SK-N-SH (cell line): ENCODE data around the gene FAM107B. TPM values are rescaled to one million over a fixed set of nuclear protein-coding genes. Genes with fewer than 3 reads are reported as not detected.

ENCODE experiments used
- CTCF ChIA-PET: fragments of 300-600, 350-600 bp; formaldehyde crosslinking; extraction: SDS; loops from one replicate; lab custom pipeline; 2021; lab: Yijun Ruan, JAX
- POLR2A ChIA-PET: fragments of 350-600 bp; sonication (Branson Sonifier 250); formaldehyde crosslinking; extraction: SDS; loops from one replicate; lab custom pipeline; 2020; ENCODE audit warnings: antibody characterized with exemption, inconsistent platforms; lab: Yijun Ruan, JAX
- DNase-seq: peaks from one replicate; pipeline ENCODE4 v3.0.0; 2012
- H2AFZ ChIP-seq: fragments of 200-600 bp; sonication (generic); 2 replicates; pipeline ENCODE4 v1.8.1; 2016; ENCODE audit warnings: antibody characterized with exemption, mild to moderate bottlenecking, low read depth
- H3F3A ChIP-seq: fragments of 200-600 bp; sonication (generic); replicated peaks from 2 replicates; pipeline ENCODE3; 2016; ENCODE audit warnings: antibody characterized with exemption, mild to moderate bottlenecking; ENCODE audit not compliant: insufficient read depth
- H3K27ac ChIP-seq, 2 experiments: fragments of 200-500 bp in 1 of 2; fragments of 200-600 bp in 1 of 2; sonication (Bioruptor generic) in 1 of 2; sonication (generic), shearing (Covaris generic) in 1 of 2; 2 replicates each; pipeline versions ENCODE4 v1.5.1 to v1.6.1; 2014 to 2016; ENCODE audit warnings: low read depth in 2 of 2, inconsistent platforms in 1 of 2, low read length in 1 of 2, mild to moderate bottlenecking in 1 of 2, mixed read lengths in 1 of 2
- H3K27me3 ChIP-seq: fragments of 200-600 bp; sonication (generic), shearing (Covaris generic); 2 replicates; pipeline ENCODE4 v1.6.1; 2016; ENCODE audit warnings: mixed run types; ENCODE audit not compliant: insufficient read depth
- H3K36me3 ChIP-seq, 2 experiments: fragments of 200-500 bp in 1 of 2; fragments of 200-600 bp in 1 of 2; sonication (Bioruptor generic) in 1 of 2; sonication (generic) in 1 of 2; replicated peaks in 1 of 2; 2 replicates each; pipeline versions ENCODE3 to v1.5.1; 2014 to 2016; ENCODE audit warnings: low read length in 1 of 2, mild to moderate bottlenecking in 1 of 2; ENCODE audit not compliant: insufficient read depth in 2 of 2, control insufficient read depth in 1 of 2
- H3K4me1 ChIP-seq, 2 experiments: fragments of 200-500 bp in 1 of 2; fragments of 200-600 bp in 1 of 2; sonication (Bioruptor generic) in 1 of 2; sonication (generic), shearing (Covaris generic) in 1 of 2; 2 replicates each; pipeline versions ENCODE4 v1.5.1 to v1.6.1; 2014 to 2016; ENCODE audit warnings: low read depth in 1 of 2, low read length in 1 of 2, mixed run types in 1 of 2; ENCODE audit not compliant: insufficient read depth in 2 of 2, control insufficient read depth in 1 of 2
- H3K4me2 ChIP-seq: fragments of 200-600 bp; sonication (generic), shearing (Covaris generic); 2 replicates; pipeline ENCODE4 v1.6.1; 2017; ENCODE audit warnings: mixed run types
- H3K4me3 ChIP-seq, 2 experiments: fragments of 200-500 bp in 1 of 2; fragments of 200-600 bp in 1 of 2; sonication (Bioruptor generic) in 1 of 2; sonication (generic), shearing (Covaris generic) in 1 of 2; 2 replicates each; pipeline versions ENCODE4 v1.5.1 to v1.8.1; 2014 to 2016; ENCODE audit warnings: low read depth in 2 of 2, inconsistent platforms in 1 of 2, low read length in 1 of 2, mild to moderate bottlenecking in 1 of 2, mixed read lengths in 1 of 2, moderate library complexity in 1 of 2
- H3K79me2 ChIP-seq: fragments of 200-600 bp; sonication (generic); 2 replicates; pipeline ENCODE4 v1.8.1; 2017; ENCODE audit warnings: mild to moderate bottlenecking; ENCODE audit not compliant: insufficient read depth
- H3K9ac ChIP-seq: fragments of 200-600 bp; sonication (generic); 2 replicates; pipeline ENCODE4 v1.6.1; 2017; ENCODE audit warnings: mixed run types
- H3K9me2 ChIP-seq: fragments of 200-600 bp; sonication (generic); 2 replicates; pipeline ENCODE4 v1.6.1; 2017; ENCODE audit warnings: mixed run types
- H3K9me3 ChIP-seq: fragments of 200-600 bp; sonication (generic); 2 replicates; pipeline ENCODE4 v1.6.1; 2017; ENCODE audit warnings: mixed run types, mild to moderate bottlenecking, moderate library complexity
- H4K20me1 ChIP-seq: fragments of 200-600 bp; sonication (generic); 2 replicates; pipeline ENCODE4 v1.6.1; 2017; ENCODE audit warnings: mild to moderate bottlenecking, mixed run types; ENCODE audit not compliant: insufficient read depth
- CHD2 ChIP-seq: fragments of 150-350 bp; IDR thresholded peaks from 2 replicates; pipeline ENCODE4 v1.6.1; 2018; ENCODE audit warnings: low read length; ENCODE audit not compliant: partially characterized antibody
- ELF1 ChIP-seq: IDR thresholded peaks from 2 replicates; pipeline ENCODE4 v1.4.0; 2012
- FOSL2 ChIP-seq: IDR thresholded peaks from 2 replicates; pipeline ENCODE4 v1.4.0; 2012; ENCODE audit warnings: low read depth, mild to moderate bottlenecking, moderate library complexity, borderline replicate concordance
- GATA2 ChIP-seq: sonication (generic); formaldehyde crosslinking; IDR thresholded peaks from 2 replicates; pipeline ENCODE4 v1.5.0; 2020; ENCODE audit warnings: mild to moderate bottlenecking, missing genetic modification reagents
- JUND ChIP-seq: IDR thresholded peaks from 2 replicates; pipeline ENCODE4 v1.4.0; 2012
- NFIC ChIP-seq: IDR thresholded peaks from 2 replicates; pipeline ENCODE4 v1.4.0; 2012; ENCODE audit warnings: borderline replicate concordance
- PBX3 ChIP-seq: IDR thresholded peaks from 2 replicates; pipeline ENCODE4; 2012
- RAD21 ChIP-seq: IDR thresholded peaks from 2 replicates; pipeline ENCODE4 v1.6.1; 2012; ENCODE audit warnings: mild to moderate bottlenecking, low read length
- RCOR1 ChIP-seq: fragments of 150-350 bp; IDR thresholded peaks from 2 replicates; pipeline ENCODE4 v1.6.1; 2017; ENCODE audit warnings: antibody characterized with exemption, low read length
- SMC3 ChIP-seq: IDR thresholded peaks from 2 replicates; pipeline ENCODE4 v1.6.1; 2012; ENCODE audit warnings: low read depth, low read length, improper control_type of control experiment
- TCF12 ChIP-seq: IDR thresholded peaks from 2 replicates; pipeline ENCODE4 v1.4.0; 2012
- WGBS: methylation state at CpG from one replicate; pipeline ENCODE4 v1.1.6; 2017; ENCODE audit warnings: low lambda C conversion rate; 5-methylcytosine and 5-hydroxymethylcytosine counted together
- polyA plus RNA-seq, 3 experiments: library from polyadenylated mRNA; depleted of rRNA; stranded (reverse); fragments of >200 nt; gene quantifications; 2 replicates each; pipeline ENCODE4 v1.2.3, GENCODE V29; 2012
- TF ChIP-seq, protein P1 (sequence below): IDR thresholded peaks from 2 replicates; pipeline ENCODE4 v1.4.0; 2012; ENCODE audit warnings: low read depth
- TF ChIP-seq, protein P2 (sequence below): fragments of 200-600 bp; sonication (generic); IDR thresholded peaks from 2 replicates; pipeline ENCODE4 v1.6.1; 2017; ENCODE audit warnings: antibody characterized with exemption, mild to moderate bottlenecking, moderate library complexity

FAM107B gene
- polyA plus RNA-seq, 1 of the 3 experiments (the other 2 are of a cell fraction) = 1.0 TPM

- WGBS = 26% methylated on average over 3 of the region's 3 CpGs
- no peak overlapping the region for H3K4me2 ChIP-seq
These were observed 75.9 kb downstream of the FAM107B start for GRCh38 chr10:14698829-14699170.

DNA sequence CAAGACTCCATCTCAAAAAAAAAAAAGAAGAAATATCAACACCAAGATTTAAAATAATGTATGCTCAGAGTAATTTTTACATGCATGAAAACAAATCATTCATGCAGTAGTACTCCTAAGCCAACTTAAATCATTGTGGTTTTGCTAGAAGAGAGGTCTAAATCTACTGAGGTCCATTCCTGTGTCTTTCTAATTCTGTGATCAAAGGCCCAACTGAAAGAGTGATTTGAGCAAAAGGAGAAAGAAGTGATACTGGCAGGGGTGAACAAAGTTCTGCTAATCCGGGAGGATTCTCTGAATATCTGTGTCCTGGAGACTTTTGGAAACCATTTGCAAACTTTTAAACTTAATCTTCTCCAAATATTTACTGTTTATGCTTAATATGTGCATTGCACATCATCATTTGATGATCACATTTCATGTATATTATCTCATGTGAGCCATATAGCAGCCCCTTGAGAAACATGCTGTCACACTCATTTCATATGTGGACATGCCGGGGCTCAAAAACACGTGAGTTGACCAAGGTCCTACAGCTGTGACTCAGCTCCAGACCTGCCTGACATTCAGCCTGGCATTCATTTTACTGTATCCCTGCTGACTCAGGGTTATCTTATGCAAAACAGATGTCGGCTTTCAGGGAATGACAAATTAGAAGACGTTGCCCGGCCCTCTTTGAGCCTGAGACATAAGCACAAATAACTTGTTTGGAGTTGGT is 76.4 kb downstream of the FAM107B start:
- H3K4me2 ChIP-seq = no peak overlapping the region
- CTCF ChIA-PET = no interaction called here
- H2AFZ ChIP-seq = no peak overlapping the region

More at GRCh38 chr10:14698829-14699170, 75.9 kb downstream of the FAM107B start:
- H3K27me3 ChIP-seq = no peaks in the 10 kb centered on the region
- no peak overlapping the region for H3K27ac ChIP-seq
- no peak overlapping the region for H3K4me3 ChIP-seq
- TF ChIP-seq, protein P1, sequence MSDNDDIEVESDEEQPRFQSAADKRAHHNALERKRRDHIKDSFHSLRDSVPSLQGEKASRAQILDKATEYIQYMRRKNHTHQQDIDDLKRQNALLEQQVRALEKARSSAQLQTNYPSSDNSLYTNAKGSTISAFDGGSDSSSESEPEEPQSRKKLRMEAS = no peak
- TF ChIP-seq JUND (no peak), ELF1 (no peak)
- no peaks in the 10 kb centered on the region for H3F3A ChIP-seq
- H3K4me1 ChIP-seq = peaks cover 0 to 2% of the 10 kb centered on the region in 2 experiments; a peak in 1 of 4 replicates
- CTCF ChIA-PET = no interaction called here
- H2AFZ ChIP-seq = no peak overlapping the region
- no peaks in the 10 kb centered on the region for H3K79me2 ChIP-seq
- H3K9me3 ChIP-seq = no peaks in the 10 kb centered on the region
- POLR2A ChIA-PET = no interaction called here
- no peaks in the 10 kb centered on the region for H3K9me2 ChIP-seq
- no peaks in the 10 kb centered on the region for H4K20me1 ChIP-seq
- H3K9ac ChIP-seq = no peak overlapping the region
- no peaks in the 10 kb centered on the region for H3K36me3 ChIP-seq
- DNase-seq = no peak

More for the DNA sequence above, 76.4 kb downstream of the FAM107B start:
- no peaks in the 10 kb centered on the region for H3K27me3 ChIP-seq
- POLR2A ChIA-PET = no interaction called here
- no peaks in the 10 kb centered on the region for H3K9me3 ChIP-seq
- no peaks in the 10 kb centered on the region for H4K20me1 ChIP-seq
- TF ChIP-seq, protein P1 = peak; percentile 19; the same call in 1 of the 2 replicates
- TF ChIP-seq SMC3 (no peak), TCF12 (peak; percentile 87), FOSL2 (peak; percentile 27; the same call in 1 of the 2 replicates), RCOR1 (no peak), RAD21 (no peak), NFIC (no peak), GATA2 (CRISPR knock-in tag) (no peak), JUND (peak; percentile 30), PBX3 (peak; percentile 75), CHD2 (no peak)
- TF ChIP-seq, protein P2, sequence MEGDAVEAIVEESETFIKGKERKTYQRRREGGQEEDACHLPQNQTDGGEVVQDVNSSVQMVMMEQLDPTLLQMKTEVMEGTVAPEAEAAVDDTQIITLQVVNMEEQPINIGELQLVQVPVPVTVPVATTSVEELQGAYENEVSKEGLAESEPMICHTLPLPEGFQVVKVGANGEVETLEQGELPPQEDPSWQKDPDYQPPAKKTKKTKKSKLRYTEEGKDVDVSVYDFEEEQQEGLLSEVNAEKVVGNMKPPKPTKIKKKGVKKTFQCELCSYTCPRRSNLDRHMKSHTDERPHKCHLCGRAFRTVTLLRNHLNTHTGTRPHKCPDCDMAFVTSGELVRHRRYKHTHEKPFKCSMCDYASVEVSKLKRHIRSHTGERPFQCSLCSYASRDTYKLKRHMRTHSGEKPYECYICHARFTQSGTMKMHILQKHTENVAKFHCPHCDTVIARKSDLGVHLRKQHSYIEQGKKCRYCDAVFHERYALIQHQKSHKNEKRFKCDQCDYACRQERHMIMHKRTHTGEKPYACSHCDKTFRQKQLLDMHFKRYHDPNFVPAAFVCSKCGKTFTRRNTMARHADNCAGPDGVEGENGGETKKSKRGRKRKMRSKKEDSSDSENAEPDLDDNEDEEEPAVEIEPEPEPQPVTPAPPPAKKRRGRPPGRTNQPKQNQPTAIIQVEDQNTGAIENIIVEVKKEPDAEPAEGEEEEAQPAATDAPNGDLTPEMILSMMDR = no peak
- TF ChIP-seq, all 33 proteins: peak for 5
- Histone ChIP-seq H3K27ac (no peak overlapping the region), H3F3A (no peaks in the 10 kb centered on the region), H3K4me3 (no peak overlapping the region), H3K9me2 (no peaks in the 10 kb centered on the region), H3K4me1 (peaks cover 0 to 2% of the 10 kb centered on the region in 2 experiments; a peak in 1 of 4 replicates), H3K9ac (no peak overlapping the region), H3K79me2 (no peaks in the 10 kb centered on the region), H3K36me3 (no peaks in the 10 kb centered on the region)
- no peak for DNase-seq
- WGBS = 31% methylated on average over 6 of the region's 6 CpGs
